GM19438 (cell line): Measurements from ENCODE around the gene MRPS18B.
"Not testable (repeated sequence)": the region's sequence is repeated elsewhere in the genome, so short reads cannot be mapped to it uniquely, and the experiment has no call there.

Source experiments
- ATAC-seq: cut with Tn5 transposase; IDR thresholded peaks from one replicate; pipeline ENCODE4 v1.9.1; 2021; ENCODE audit warnings: low read depth; ENCODE audit not compliant: unreplicated experiment

Gene MRPS18B

GRCh38 chr6:30626484-30627366 lies 9.1 kb downstream of the MRPS18B start, which contains the start of gene ATAT1:
ATAT1 (plus strand) TSS chr6:30626874.
- ATAC-seq: peak; percentile 77

DNA sequence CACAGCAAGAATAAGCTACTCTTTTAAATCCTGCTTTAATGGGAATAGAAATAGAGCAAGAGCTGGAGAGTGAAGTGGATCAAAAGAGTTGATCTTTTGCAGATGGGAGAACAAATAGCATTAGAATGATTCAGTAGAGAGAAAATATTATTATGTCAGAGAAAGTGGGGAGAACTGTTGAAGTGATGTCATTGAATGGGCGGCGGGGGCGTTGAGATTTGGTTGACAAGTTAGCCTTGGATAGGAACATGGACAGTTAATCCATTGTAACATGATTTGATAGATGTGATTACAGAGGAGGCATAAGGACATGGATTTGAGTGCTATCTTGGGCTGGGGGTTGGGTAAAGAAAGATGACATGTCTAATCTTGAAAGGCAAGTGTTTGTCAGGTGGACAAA lies 18.2 kb downstream of the MRPS18B start:
- no peak for ATAC-seq

GRCh38 chr6:30640481-30640880 lies 22.8 kb downstream of the MRPS18B start:
- no peak for ATAC-seq

DNA sequence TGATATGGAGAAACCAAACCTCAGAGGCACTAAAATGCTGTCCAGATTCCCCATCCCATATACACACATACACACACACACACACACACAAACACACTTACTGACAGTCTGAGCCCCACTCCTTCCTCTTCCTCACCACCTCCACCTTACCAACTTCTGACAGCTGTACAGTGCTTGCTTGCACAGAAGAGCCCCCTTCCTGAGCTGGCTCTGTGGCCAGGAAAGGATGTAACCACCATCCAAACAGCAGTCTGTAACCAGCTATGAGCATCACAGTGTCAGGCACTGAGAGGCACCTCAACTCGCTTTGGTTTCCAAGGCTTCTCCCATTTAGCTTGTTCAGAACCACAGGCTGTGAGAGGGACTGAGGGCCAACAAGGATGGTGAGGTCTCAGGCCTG lies 23.4 kb downstream of the MRPS18B start:
- no peak for ATAC-seq

DNA sequence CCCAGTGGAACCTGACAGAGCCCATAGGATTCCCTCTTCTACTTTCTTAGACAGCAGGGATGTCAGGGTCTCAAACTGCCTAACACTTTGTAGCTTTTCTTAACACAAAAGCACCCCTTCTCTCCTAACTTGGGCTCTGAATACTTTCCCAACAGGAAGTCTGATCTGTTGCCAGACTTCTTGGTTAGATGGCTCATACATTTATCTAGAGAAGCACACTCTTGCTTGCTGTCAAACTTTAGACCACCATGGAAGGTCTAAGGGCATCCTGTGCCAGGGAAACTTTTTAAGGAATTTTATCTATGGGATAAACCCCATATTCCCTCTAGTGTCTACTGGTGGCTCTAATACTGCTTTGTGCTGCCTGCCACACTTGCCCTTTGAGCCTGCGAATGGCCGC lies 26.0 kb downstream of the MRPS18B start:
- ATAC-seq: no peak

- no peak for ATAC-seq
Measured at GRCh38 chr6:30644769-30645168, 27.1 kb downstream of the MRPS18B start.

GRCh38 chr6:30645989-30646388 lies 28.3 kb downstream of the MRPS18B start:
- no peak for ATAC-seq

DNA sequence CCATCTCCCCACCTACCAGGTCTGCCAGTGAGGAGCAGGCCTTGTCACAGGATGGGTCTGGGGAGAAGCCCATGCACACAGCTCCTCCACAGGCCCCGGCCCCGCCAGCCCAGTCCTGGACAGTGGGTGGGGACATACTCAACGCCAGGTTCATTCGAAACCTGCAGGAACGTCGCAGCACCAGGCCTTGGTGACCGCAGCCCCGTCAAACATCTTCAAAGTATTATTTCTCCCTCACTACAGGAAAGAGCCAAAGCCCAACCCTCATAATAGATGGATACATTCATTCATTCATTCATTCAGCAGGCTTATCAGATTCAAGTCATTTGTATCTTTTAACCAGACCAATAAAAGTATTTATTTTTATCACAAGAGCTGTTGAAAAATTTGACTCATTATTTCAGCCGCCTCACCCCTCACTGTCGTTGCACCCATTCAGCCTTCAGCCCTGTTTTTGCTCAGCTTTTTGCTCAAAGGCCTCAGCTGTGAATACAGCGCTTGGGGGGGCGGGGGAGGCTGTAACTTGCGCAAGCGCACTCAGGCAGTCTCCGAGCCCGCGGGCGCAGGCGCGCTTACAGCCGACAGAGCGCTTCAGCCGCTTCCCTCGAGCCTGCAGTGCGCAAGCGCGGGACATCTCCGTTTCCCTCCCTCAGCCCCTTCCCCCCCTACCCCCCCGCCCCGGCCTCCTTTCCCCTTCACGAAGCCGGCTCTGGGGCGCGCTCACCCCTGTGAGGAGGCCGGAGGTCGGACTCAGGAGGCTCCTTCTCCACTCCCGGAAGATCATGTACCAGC lies 29.0 kb downstream of the MRPS18B start, which contains the start of gene C6orf136:
Gene C6orf136 (plus strand): TSS at position 684 of the 792 bp plus-strand sequence. CDS start 99 bp downstream, at position 783.
- peak; percentile 52 for ATAC-seq

- peak; percentile 57 for ATAC-seq
Measured at GRCh38 chr6:30647242-30648116, 29.8 kb downstream of the MRPS18B start.

DNA sequence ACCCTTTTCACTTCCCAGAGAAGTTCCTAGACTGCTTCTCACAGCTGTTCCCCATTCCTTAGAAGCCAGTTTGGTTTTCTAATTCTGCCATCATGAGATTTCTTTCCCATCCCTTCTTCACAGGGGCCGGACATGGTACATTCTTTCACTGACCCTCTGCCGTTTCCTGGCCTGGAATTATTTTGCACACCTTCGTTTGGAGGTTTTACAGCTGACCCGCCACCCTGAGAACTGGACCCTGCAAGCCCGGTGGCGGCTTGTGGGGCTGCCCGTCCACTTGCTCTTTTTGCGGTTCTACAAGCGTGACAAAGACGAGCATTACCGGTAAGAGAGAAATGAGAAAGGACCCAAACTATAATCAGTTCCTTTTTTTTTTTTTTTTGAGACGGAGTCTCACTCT lies 33.5 kb downstream of the MRPS18B start:
- ATAC-seq: no peak

- no peak for ATAC-seq
Measured at GRCh38 chr6:30654798-30655742, 37.4 kb downstream of the MRPS18B start.

DNA sequence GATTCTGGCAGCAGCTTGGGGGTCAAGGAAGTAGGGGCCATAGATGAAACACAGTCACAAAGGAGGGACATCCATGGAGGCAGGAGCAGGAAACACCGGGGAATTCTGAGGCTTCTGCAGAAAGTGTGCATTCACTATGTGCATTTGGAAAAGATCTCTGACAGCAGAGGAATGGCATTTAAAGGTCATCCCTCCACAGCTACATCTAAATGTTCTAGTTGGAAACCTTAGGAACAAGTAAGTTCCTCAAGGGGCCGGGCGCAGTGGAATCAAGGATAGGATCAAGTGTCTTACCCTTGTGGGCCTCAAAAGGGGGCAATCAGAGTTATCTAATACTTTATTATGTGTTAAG lies 38.1 kb downstream of the MRPS18B start:
- no peak for ATAC-seq

- ATAC-seq: no peak
Measured at GRCh38 chr6:30656513-30656912, 38.9 kb downstream of the MRPS18B start.

GRCh38 chr6:30657454-30657853 lies 39.8 kb downstream of the MRPS18B start:
- no peak for ATAC-seq

- not testable (repeated sequence) for ATAC-seq
Measured at GRCh38 chr6:30657922-30658321, 40.3 kb downstream of the MRPS18B start.

DNA sequence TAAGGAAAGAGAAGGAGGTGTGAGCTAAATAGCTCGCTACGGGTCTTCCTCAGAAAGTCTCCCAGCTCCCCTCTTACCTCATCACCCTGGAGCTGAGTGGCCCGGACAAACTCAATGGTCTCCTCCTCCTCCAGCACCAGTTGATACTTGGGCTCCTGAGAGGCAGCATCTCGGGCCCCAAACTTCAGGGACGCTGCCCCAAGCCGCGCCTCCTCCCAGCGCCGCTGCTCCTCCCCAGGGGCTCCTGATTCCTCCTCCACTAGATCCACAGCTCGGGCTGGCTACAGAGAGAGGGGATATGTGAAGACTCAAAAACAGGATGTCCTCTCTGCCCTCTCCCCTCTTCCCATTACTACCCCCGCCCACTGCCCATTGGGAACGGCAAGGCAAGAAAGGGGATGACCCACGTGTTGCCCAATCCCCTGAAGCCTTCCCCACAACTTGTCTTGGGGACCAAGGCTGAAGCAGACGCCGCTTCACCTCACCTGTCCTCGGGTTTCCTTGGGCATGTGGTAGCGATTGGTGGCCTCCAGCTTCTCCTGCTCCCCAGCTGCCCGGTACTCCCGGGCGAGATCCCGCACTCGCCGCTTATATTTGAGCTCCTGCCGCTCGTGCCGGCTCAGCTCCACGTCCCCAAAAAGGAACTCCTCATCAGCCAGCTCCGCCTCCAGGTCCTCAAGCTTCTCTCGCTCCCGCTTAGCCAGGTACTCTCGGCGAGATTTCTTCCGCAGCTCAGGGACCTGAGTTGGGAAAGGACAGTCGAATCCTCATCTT lies 47.5 kb downstream of the MRPS18B start:
- ATAC-seq: no peak

- not testable (repeated sequence) for ATAC-seq
Measured at GRCh38 chr6:30666300-30666699, 48.7 kb downstream of the MRPS18B start.

DNA sequence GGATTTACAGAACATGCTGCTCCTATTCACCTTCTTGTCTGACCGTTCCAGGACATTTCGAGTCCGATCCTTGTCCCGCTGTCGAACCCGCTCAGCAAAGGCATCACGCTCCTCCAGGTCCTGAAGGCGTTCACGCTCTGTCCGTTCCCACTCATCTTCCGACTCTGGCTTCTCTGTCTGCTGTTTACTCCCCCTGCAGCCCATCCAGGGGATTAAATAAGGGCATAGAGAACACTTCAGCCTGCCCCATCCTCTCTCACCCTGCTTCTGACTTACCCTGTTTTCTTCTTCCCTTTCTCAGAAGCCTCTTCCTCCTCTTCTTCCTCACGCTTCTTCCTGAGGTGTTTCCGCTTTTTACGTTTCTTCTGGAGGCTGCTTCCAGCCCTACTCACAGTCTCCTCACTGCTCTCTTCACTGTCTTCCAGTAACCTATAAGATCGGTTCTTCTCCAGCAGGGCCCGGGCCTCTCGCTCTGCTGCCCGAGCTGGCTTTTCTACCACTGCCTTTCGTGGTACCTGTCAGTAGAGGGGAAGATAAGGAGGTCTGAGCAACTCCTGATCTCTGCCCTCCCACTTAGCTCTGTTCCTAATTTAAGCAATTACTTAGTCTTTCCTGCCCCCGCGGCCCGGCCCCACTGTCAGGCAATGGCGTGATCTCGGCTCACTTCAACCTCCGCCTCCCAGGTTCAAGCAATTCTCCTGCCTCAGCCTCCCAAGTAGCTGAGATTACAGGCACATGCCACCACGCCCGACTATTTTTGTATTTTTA lies 53.3 kb downstream of the MRPS18B start:
- ATAC-seq: no peak
